Lung microvascular endothelial cell (primary cell): ENCODE measurements around the gene THRAP3. TPM values are rescaled to one million over a fixed set of nuclear protein-coding genes. Genes with fewer than 3 reads are reported as not detected.
"Not testable (repeated sequence)": the region's sequence is repeated elsewhere in the genome, so short reads cannot be mapped to it uniquely, and the experiment has no call there.

ENCODE experiments used
- DNase-seq, 2 donors: peaks; one replicate each; pipeline versions ENCODE4 v3.0.0 to v3.0.0-alpha.2; 2010; ENCODE audit warnings: low read depth in 2 of 2
- total RNA-seq: library from RNA; depleted of rRNA; stranded (reverse); fragments of >200 nt; gene quantifications from 2 replicates; pipeline ENCODE4 v1.2.1, GENCODE V29; 2014

Gene THRAP3, protein sequence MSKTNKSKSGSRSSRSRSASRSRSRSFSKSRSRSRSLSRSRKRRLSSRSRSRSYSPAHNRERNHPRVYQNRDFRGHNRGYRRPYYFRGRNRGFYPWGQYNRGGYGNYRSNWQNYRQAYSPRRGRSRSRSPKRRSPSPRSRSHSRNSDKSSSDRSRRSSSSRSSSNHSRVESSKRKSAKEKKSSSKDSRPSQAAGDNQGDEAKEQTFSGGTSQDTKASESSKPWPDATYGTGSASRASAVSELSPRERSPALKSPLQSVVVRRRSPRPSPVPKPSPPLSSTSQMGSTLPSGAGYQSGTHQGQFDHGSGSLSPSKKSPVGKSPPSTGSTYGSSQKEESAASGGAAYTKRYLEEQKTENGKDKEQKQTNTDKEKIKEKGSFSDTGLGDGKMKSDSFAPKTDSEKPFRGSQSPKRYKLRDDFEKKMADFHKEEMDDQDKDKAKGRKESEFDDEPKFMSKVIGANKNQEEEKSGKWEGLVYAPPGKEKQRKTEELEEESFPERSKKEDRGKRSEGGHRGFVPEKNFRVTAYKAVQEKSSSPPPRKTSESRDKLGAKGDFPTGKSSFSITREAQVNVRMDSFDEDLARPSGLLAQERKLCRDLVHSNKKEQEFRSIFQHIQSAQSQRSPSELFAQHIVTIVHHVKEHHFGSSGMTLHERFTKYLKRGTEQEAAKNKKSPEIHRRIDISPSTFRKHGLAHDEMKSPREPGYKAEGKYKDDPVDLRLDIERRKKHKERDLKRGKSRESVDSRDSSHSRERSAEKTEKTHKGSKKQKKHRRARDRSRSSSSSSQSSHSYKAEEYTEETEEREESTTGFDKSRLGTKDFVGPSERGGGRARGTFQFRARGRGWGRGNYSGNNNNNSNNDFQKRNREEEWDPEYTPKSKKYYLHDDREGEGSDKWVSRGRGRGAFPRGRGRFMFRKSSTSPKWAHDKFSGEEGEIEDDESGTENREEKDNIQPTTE
- total RNA-seq, result 104 and 113 TPM in 2 replicates

- peak; percentile 100 for DNase-seq
Measured at GRCh38 chr1:36223996-36224536, at the start of gene THRAP3. Gene THRAP3, plus strand, starts transcription at chr1:36224443. Its CDS starts 58,121 bp downstream, at chr1:36282564.

DNA sequence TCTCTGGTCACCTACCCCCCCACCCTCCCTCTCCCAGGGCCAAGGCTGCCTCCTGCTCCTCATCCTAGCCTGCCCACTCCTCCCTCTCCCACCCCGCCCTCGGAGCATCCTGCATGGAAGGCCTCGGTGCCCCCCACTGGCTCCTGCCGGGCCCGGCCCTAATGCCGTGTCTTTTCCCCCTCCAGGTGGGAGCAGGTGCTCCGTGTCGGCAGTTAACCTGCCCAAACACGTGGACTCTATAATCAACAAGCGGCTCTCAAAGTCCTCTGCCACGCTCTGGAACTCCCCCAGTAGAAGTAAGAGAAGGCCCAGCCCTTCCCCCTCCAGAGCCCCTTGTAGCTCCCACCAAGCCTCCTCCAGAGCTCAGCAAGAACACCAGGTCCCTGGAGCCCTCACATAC, 49.5 kb upstream of the THRAP3 start:
- no peak for DNase-seq

- DNase-seq, result peak; percentile 58 to 69
Measured at GRCh38 chr1:36175137-36176095, 48.8 kb upstream of the THRAP3 start.

DNA sequence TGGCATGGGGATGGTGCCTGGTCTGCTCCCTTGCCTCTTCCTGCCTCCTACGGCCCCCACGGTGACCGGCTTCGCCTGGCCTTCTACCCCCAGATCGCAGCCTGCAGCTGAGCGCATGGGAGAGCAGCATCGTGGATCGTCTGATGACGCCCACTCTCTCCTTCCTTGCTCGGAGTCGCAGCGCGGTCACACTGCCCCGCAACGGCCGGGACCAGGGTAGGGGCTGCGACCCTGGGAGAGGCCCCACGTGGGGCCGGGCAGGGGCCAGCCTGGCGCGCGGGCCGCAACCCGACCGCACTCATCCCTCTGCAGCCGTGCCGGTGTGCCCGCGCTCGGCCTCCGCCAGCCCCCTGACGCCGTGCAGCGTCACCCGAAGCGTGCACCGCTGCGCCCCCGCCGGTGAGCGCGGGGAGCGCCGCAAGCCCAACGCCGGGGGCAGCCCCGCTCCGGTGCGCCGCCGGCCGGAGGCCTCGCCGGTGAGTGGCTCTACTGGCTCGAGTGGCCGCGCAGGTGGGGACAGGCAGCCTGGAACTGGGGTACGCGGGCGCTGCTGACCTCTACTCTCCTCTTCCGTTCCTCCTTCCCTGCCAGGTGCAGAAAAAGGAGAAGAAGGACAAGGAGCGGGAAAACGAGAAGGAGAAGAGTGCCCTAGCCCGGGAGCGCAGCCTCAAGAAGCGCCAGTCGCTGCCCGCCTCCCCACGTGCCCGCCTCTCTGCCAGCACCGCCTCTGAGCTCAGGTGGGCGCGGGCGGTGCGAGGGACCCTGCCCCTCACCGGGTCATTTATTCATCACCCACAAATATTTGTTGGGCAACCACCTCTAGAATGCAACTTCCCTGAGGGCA, 47.9 kb upstream of the THRAP3 start:
- no peak for DNase-seq

DNA sequence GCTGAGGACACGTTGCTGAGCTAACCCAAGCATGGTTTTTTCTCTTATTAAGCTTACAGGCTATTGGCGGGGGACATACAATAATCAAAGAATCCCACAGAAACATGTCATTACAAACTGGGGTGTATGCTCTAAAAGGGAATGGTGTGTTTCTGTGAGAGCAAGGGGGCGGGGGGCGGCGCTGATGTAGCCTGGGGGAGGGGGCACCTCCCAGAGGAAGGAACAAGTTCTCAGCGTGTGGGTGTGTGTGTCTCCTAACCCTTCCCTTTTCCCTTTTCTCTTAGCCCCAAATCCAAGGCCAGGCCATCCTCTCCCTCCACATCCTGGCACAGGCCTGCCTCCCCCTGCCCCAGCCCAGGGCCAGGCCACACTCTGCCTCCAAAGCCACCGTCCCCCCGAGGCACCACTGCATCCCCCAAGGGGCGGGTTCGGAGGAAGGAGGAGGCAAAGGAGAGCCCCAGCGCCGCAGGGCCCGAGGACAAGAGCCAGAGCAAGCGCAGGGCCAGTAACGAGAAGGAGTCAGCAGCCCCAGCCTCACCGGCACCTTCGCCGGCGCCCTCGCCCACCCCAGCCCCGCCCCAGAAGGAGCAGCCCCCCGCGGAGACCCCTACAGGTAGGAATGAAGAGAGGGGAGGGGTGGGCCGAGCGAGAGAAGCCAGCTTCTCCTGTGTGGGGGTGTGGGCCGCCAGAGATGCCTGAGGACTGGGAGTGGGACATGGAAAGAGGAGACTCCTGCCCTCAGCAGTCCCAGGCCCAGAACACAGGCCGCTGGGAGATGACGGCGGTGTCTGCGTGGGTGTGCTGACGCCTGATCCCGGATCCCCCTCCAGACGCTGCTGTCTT, 46.4 kb upstream of the THRAP3 start:
- DNase-seq, result no peak

DNA sequence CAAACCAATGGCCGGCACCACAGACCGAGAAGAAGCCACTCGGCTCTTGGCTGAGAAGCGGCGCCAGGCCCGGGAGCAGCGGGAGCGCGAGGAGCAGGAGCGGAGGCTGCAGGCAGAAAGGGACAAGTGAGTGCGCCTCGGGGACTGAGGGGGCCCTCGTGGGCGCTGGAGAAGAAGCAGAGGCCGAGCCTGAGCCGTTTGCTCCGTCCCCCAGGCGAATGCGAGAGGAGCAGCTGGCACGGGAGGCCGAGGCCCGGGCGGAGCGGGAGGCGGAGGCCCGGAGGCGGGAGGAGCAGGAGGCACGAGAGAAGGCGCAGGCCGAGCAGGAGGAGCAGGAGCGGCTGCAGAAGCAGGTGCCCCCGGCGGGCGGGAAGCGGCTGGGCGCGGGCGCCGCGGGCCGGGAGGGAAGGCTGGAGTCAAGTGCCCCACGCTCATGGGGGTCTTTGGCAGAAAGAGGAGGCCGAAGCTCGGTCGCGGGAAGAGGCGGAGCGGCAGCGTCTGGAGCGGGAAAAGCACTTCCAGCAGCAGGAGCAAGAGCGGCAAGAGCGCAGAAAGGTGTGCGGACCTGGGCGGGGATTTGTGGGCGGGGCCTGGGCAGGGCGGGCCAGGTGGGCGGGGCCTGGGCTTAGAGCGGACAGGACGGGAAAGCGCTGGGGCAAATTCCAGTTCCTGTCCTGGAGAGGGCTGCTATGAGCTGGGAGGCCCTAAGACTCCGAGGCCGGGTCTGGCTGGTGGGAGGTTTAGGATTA, 45.6 kb upstream of the THRAP3 start:
- DNase-seq, result no peak

DNA sequence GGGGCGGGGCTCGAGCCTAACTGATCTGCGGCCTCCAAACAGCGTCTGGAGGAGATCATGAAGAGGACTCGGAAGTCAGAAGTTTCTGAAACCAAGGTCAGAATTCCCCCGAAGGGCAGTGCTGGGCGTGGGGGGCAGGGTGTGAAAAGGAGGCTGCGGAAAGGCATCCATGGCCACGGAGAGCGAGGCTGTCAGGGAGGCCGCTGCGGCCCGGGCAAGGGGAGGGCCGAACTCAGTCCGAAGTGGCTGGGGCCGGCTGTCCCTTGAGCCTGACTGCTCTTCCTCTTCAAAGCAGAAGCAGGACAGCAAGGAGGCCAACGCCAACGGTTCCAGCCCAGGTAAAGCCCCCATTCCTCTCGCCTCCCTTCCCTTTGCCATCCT, 45.0 kb upstream of the THRAP3 start:
- DNase-seq, result no peak

DNA sequence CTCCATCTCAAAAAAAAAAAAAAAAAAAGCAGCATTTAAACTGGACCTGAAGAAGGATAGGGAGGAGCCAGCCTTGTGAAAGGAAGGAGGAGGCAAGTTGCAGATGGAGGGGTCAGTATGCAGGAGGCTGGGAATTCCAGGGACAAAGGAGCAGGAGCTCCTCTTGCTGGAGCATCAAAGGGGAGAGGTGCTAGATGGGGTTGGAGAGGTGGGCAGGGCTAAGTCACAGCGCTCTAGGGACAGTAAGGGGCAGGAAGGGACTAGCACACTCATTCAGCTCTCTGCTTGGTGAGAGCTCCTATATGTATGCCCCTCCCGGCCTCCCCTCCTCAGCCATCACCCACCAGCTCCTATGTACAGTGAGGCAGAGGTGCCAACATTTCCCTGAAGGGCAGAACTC, 41.5 kb upstream of the THRAP3 start:
- no peak for DNase-seq

- no peak for DNase-seq
Measured at GRCh38 chr1:36183309-36183856, 40.9 kb upstream of the THRAP3 start.

- DNase-seq, result peak; percentile 93 to 94
Measured at GRCh38 chr1:36187800-36188593, 36.2 kb upstream of the THRAP3 start.

- not testable (repeated sequence) for DNase-seq
Measured at GRCh38 chr1:36196805-36197204, 27.4 kb upstream of the THRAP3 start.

GRCh38 chr1:36198641-36199040, 25.6 kb upstream of the THRAP3 start:
- DNase-seq, result no peak

DNA sequence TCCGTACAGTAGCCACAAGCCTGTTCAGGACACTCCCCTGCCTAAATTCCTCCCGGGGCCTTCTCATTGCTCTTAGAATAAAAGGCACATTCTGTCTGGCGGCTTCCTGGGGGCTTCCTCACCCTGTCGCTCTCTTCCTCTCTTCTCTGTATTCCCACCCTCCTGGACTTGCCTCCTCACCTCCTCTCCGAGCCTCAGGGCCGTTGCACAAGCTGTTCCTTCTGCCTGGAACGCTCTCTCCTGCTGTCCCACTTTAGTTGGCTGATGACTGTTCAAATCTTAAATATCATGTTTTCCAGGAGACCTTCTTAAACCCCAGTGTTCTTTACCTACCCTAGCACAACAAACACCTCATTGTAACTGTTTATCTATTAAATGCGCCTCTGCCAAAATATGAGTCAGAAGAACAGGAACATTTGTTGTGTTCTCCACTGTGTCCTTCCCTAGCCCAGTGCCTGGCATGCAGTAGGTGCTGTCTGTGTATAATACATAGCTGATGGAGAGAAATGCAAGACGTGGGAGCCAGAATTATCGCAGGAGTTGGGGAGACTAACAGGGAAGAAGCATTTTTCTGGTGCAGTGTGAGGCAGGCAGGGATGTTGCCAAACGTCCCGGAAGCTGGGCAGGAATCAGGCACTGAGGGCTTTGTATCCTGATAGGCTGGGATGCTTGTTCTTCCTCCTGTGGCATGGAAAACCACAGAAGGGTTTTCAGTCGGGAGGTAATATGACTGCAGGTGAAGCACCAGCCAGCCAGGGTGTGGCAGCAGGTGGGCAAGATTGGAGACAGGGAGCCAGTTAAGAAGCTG, 24.1 kb upstream of the THRAP3 start:
- peak; percentile 28 to 30 for DNase-seq

DNA sequence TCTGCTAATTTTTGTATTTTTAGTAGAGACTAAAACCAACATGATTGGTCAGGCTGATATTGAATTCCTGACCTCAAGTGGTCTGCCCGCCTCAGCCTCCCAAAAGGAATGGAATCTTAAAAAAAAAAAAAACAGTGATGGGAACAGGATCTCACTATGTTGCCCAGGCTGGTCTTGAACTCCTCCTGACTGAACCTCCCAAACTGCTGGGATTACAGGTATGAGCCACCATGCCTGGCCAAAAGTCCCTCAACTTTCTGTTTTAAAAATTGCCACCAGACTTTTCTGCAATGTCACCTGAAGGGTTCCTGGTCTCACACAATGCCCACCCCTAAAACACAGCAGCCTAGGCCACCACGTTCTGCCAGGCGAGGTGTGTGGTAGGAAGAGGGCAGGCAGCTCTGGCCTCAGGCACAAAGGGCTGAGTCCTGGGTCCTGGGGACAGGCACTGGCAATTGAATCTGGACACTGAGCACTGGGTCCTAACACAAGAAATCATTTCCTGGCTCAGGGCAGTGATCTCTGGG, 21.2 kb upstream of the THRAP3 start:
- no peak for DNase-seq

DNA sequence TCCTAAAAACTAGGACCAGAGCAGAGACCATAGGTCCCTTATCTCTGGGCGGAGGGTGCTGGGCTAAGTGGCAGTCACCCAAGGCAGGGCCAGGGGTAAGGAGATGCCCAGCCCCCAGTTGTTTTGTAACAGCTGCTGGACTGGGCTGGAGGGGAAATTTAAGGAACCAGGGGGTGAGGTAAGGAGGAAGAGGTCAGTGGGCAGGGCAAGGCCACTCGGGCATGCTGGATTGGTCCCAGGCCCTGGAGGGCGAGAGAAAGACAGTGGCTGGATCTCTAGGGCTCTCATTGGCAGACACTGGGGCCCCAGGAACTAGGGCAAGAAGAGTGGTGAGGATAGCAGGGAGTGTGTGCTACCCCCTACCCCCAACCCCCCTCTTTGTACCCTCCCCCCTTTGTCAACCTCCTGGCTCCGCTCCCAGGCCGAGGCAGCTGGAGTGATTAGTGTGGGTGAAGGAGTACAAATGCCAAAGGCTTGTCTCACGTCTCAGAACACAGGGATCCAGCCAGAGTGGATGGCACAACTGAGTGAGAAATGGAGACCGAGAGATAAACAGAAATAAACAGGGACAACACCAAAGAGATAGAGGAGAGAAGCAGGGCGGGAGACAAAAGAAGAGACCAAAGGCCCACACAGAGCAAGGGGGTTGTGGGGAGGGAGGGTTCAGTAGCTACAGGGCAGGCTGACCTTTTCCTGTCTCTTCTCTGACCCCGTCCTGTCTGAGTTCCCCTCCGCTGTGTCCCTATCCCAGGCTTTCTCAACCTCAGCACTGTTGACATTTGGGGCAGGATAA, 20.5 kb upstream of the THRAP3 start:
- peak in 1 of 2 donors; percentile 15 for DNase-seq
